ENCODE measurements around the gene VANGL2. TPM values are rescaled to one million over a fixed set of nuclear protein-coding genes. Genes with fewer than 3 reads are reported as not detected.

VANGL2 gene
- total and polyA plus RNA-seq, 2 of the 8 experiments (the other 6 are each of a cell fraction or from before 2014, with no cell fraction given), result 62.5 to 118 TPM

- Histone ChIP-seq H3K18ac (ENCODE audit: extremely low read depth, low read length) (peak overlapping the region; percentile 34), H4K8ac (ENCODE audit: extremely low read depth, insufficient read depth, low read length) (no peak overlapping the region), H3K4ac (replicated peaks; ENCODE audit: insufficient read length, low read depth, low read length) (no peak overlapping the region), H3K4me3 (ENCODE audit: extremely low read depth in 1 of 4, insufficient read depth in 2 of 4, low read depth in 3 of 4, low read length in 4 of 4) (peak overlapping the region in 2 of 4 experiments; percentile 5 to 10; a peak in 2 of 8 replicates), H4K20me1 (replicated peaks in 1 of 2; ENCODE audit: control insufficient read depth in 1 of 2, insufficient read depth in 2 of 2, low read length in 2 of 2) (peaks cover 8 to 13% of the 10 kb centered on the region in 2 experiments), H3K23me2 (ENCODE audit: low read depth, low read length) (no peaks in the 10 kb centered on the region), H3K56ac (replicated peaks; ENCODE audit: insufficient read length, low read depth, low read length) (no peak overlapping the region), H3K79me1 (ENCODE audit: low read depth, low read length) (peaks cover 35% of the 10 kb centered on the region), H4K91ac (replicated peaks; ENCODE audit: insufficient read length, low read length) (no peak overlapping the region), H3K4me1 (replicated peaks in 1 of 4; ENCODE audit: control insufficient read depth in 3 of 4, insufficient read depth in 4 of 4, low read length in 3 of 4) (peaks cover 14 to 34% (median 26%) of the 10 kb centered on the region in 4 experiments), H2AFZ (ENCODE audit: low read length) (no peak overlapping the region), H2AK5ac (ENCODE audit: low read depth, low read length) (peak overlapping the region; percentile 61; the same call in 1 of the 2 replicates), H3K14ac (ENCODE audit: insufficient read length) (no peak overlapping the region), H3K27me3 (replicated peaks in 1 of 4; ENCODE audit: control insufficient read depth in 3 of 4, extremely low read depth in 1 of 4, insufficient read depth in 3 of 4, low read length in 3 of 4) (no peaks in the 10 kb centered on the region), H3K4me2 (ENCODE audit: insufficient read depth in 1 of 2, low read depth in 2 of 2, low read length in 2 of 2) (peak overlapping the region; percentile 17 to 50; a peak in 3 of 4 replicates), H2BK20ac (ENCODE audit: low read length) (0 out of 2 replicates have a peak overlapping the region, but pooled peaks have one; percentile 23), H3K36me3 (ENCODE audit: control insufficient read depth in 2 of 4, insufficient read depth in 4 of 4, low read length in 3 of 4) (peaks cover 0 to 11% (median 2%) of the 10 kb centered on the region in 4 experiments; a peak in 2 of 8 replicates), H2BK5ac (ENCODE audit: low read depth, low read length) (0 out of 2 replicates have a peak overlapping the region, but pooled peaks have one; percentile 41), H4K5ac (ENCODE audit: insufficient read length, low read depth, low read length) (peak overlapping the region; percentile 20), H2BK120ac (replicated peaks; ENCODE audit: low read depth, low read length) (no peak overlapping the region), H3K79me2 (ENCODE audit: control insufficient read depth in 1 of 2, insufficient read depth in 2 of 2, low read length in 2 of 2) (peaks cover 4 to 81% of the 10 kb centered on the region in 2 experiments), H3K9ac (replicated peaks in 1 of 4; ENCODE audit: extremely low read depth in 1 of 4, low read depth in 3 of 4, low read length in 3 of 4) (no peak overlapping the region), H2BK15ac (ENCODE audit: low read length) (0 out of 2 replicates have a peak overlapping the region, but pooled peaks have one; percentile 21), H3K23ac (ENCODE audit: insufficient read length) (no peak overlapping the region), H2BK12ac (ENCODE audit: low read depth, low read length) (peak overlapping the region; percentile 46; the same call in 1 of the 2 replicates), H3K27ac (ENCODE audit: low read depth, low read length) (0 out of 2 replicates have a peak overlapping the region, but pooled peaks have one; percentile 58), H3K9me3 (ENCODE audit: insufficient read depth in 2 of 2, low read depth in 1 of 2, low read length in 1 of 2) (no peaks in the 10 kb centered on the region)
- no peak for DNase-seq (ENCODE audit: low read depth in 1 of 2, low spot score in 2 of 2)
- ChIA-PET POLR2A (ENCODE audit: partially characterized antibody) (interaction anchor here (0.6 to 1.9 kb wide), 10 partner anchors 8 to 59 kb away, joined by 4 to 9 read pairs (median 5); partner anchors contain the start of gene VANGL2), CTCF (ENCODE audit: partially characterized antibody) (interaction anchor here (0.7 to 8.5 kb wide), 14 partner anchors 8 to 240 kb away, joined by 3 to 70 read pairs (median 4); partner anchors contain the start of gene NHLH1)
- TF ChIP-seq CTCF (IDR thresholded peaks at IDR 0.05; ENCODE audit: control extremely low read depth in 1 of 3, insufficient read depth in 1 of 3, low read depth in 1 of 3, low read length in 3 of 3) (peak; percentile 3 to 28 (median 6); a peak in 2 of 4 replicates), NANOG (IDR thresholded peaks at IDR 0.05; ENCODE audit: insufficient read depth, low read depth, low read length, poor library complexity, severe bottlenecking) (no peak)
- FAIRE-seq, result no peak
- 76% methylated on average over 6 of the region's 6 CpGs; no CpG with 5 or more reads in 1 of the 2 experiments for WGBS, 2 experiments (ENCODE audit: extremely low coverage in 1 of 2, insufficient coverage in 1 of 2, insufficient read length in 1 of 2, insufficient replicate concordance in 2 of 2, low coverage in 1 of 2, low lambda C conversion rate in 2 of 2, missing lambda C conversion rate in 1 of 2)
Measured at GRCh38 chr1:160411271-160412027, 11.1 kb downstream of the VANGL2 start.
